ENCODE data around the gene KLRC1. TPM values are rescaled to one million over a fixed set of nuclear protein-coding genes. Genes with fewer than 3 reads are reported as not detected.
"Not testable (repeated sequence)": the region's sequence is repeated elsewhere in the genome, so short reads cannot be mapped to it uniquely, and the experiment has no call there.

Gene KLRC1
- total and polyA plus RNA-seq, 9 donors = 0.17 to 0.73 (median 0.52) TPM; not detected in 2

DNA sequence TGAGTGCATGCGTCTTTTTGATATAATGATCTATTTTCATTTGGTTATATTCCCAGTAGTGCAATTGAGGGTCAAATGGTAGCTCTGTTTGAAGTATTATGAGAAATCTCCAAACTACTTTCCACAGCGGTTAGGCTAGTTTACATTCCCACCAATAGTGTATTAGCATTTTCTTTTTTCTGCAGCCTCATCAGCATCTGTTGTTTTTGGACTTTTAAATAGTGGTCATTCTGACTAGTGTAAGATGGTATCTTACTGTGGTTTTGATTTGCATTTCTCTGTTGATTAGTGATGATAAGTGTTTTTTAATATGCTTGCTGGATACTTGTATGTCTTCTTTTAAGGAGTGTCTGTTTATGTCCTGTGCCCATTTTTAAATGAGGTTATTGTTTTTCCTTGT is 3.7 kb upstream of the KLRC1 start:
- Histone ChIP-seq H3K9me3 (no peaks in the 10 kb centered on the region), H3K4me1 (ENCODE audit: insufficient read depth) (no peaks in the 10 kb centered on the region), H3K36me3 (no peaks in the 10 kb centered on the region), H3K4me3 (no peak overlapping the region), H3K27ac (no peak overlapping the region), H3K27me3 (no peaks in the 10 kb centered on the region)
- WGBS, 3 donors = 85 to 93% (median 87%) methylated on average over 2 of the region's 2 CpGs
- TF ChIP-seq EP300 (IDR thresholded peaks at IDR 0.05) (no peak), POLR2A (IDR thresholded peaks at IDR 0.05) (no peak), CTCF (IDR thresholded peaks at IDR 0.05) (no peak)
- DNase-seq = no peak
- intact Hi-C loops (cut with DNase I) = no loop called here

GRCh38 chr12:10455766-10456165 is 2.6 kb upstream of the KLRC1 start:
- TF ChIP-seq POLR2A (IDR thresholded peaks at IDR 0.05) (no peak), CTCF (IDR thresholded peaks at IDR 0.05) (no peak), EP300 (IDR thresholded peaks at IDR 0.05) (no peak)
- 83 to 92% (median 85%) methylated on average over 1 of the region's 1 CpG for WGBS, 3 donors
- H3K4me1 ChIP-seq (ENCODE audit: insufficient read depth) = no peaks in the 10 kb centered on the region
- H3K4me3 ChIP-seq = no peak overlapping the region
- H3K27ac ChIP-seq = no peak overlapping the region
- no peaks in the 10 kb centered on the region for H3K27me3 ChIP-seq
- H3K9me3 ChIP-seq = no peaks in the 10 kb centered on the region
- intact Hi-C loops (cut with DNase I) = no loop called here
- H3K36me3 ChIP-seq = no peaks in the 10 kb centered on the region
- no peak for DNase-seq

GRCh38 chr12:10454531-10454930 is 1.4 kb upstream of the KLRC1 start:
- no peaks in the 10 kb centered on the region for H3K36me3 ChIP-seq
- H3K27ac ChIP-seq = no peak overlapping the region
- TF ChIP-seq POLR2A (IDR thresholded peaks at IDR 0.05) (no peak), CTCF (IDR thresholded peaks at IDR 0.05) (no peak), EP300 (IDR thresholded peaks at IDR 0.05) (no peak)
- H3K27me3 ChIP-seq = no peaks in the 10 kb centered on the region
- WGBS, 3 donors = 6 to 43% (median 11%) methylated on average over 1 of the region's 1 CpG
- H3K4me3 ChIP-seq = no peak overlapping the region
- DNase-seq = no peak
- no peaks in the 10 kb centered on the region for H3K4me1 ChIP-seq (ENCODE audit: insufficient read depth)
- intact Hi-C loops (cut with DNase I) = no loop called here
- H3K9me3 ChIP-seq = no peaks in the 10 kb centered on the region

GRCh38 chr12:10448236-10448635 is 4.9 kb downstream of the KLRC1 start:
- no peak for DNase-seq
- H3K4me1 ChIP-seq (ENCODE audit: insufficient read depth) = no peaks in the 10 kb centered on the region
- H3K27me3 ChIP-seq = no peaks in the 10 kb centered on the region
- H3K36me3 ChIP-seq = no peaks in the 10 kb centered on the region
- TF ChIP-seq CTCF (IDR thresholded peaks at IDR 0.05) = no peak
- WGBS, 3 donors = 95 to 99% (median 96%) methylated on average over 4 of the region's 4 CpGs
- no peaks in the 10 kb centered on the region for H3K9me3 ChIP-seq
- intact Hi-C loops (cut with DNase I) = no loop called here
- no peak overlapping the region for H3K4me3 ChIP-seq
- no peak overlapping the region for H3K27ac ChIP-seq

DNA sequence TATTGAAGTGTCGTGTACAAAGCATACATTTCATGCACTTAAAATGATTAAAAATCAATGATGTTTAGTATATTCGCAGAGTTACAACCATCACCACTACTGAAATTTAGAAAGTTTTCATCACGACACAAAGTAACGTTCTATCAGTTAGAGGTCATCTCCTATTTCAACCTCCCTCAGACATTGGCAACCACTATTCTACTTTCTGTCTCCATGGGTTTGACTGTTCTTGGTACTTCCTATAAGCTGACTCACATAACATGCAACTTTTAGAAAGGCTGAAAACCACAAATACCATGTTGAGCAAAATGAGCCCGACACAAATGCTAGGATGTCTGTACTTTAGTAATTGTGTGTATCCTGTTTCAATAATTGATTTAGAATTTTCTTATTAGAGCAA is 7.1 kb downstream of the KLRC1 start:
- 77 to 80% (median 78%) methylated on average over 5 of the region's 5 CpGs for WGBS, 3 donors
- H3K4me3 ChIP-seq; H3K36me3 ChIP-seq; intact Hi-C loops (cut with DNase I); DNase-seq; H3K9me3 ChIP-seq; H3K27me3 ChIP-seq; H3K27ac ChIP-seq; H3K4me1 ChIP-seq (ENCODE audit: insufficient read depth): not testable (repeated sequence)

DNA sequence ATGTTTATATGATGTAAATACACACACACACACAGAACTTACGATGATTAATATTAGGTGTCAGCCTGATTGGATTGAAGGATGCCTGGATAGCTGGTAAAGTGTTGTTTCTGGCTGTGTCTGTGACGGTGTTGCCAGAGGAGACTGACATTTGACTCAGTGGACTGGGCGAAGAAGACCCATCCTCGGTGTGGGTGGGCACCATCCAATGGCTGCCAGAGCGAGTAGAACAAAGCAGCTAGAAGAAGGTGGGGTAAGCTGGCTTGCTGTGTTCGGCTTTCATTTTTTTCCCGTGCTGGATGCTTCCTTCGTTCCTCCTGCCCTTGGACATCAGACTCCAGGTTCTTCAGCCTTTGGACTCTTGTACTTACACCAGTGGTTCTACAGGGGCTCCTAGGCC is 12.0 kb downstream of the KLRC1 start:
- intact Hi-C loops (cut with DNase I); H3K9me3 ChIP-seq; H3K4me3 ChIP-seq; H3K36me3 ChIP-seq; H3K4me1 ChIP-seq (ENCODE audit: insufficient read depth); H3K27me3 ChIP-seq; DNase-seq; H3K27ac ChIP-seq: not testable (repeated sequence)
- WGBS, 3 donors = 93 to 94% (median 93%) methylated on average over 8 of the region's 8 CpGs

DNA sequence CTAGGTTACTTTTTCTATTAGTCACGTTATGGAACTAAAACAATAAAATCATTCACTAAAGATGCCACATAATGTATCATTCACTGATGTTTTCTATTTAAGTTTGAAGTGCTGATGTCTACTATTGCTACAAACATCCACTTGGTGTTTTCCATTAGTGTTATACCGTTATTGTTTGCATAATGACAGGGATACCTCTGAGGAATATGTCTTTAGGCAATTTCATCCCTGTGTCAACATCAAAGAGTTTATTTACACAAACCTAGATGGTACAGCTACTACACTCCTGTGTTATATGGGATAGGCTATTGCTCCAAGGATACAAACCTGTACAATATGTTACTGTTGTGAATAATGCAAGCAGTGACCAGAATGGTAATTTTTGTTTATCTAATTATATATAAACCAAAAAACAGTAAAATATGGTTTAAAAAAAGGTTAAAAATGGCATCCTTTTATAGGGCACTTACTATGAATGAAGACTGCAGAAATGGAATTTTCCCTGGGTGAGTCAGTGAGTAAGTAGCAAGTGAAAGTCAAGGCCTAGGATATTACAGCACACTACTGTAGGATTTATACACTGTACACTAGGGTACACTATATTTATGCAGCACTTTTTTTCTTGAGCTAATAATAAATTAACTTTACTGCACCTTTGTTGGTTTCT is 13.4 kb downstream of the KLRC1 start:
- H3K36me3 ChIP-seq; intact Hi-C loops (cut with DNase I); H3K4me1 ChIP-seq (ENCODE audit: insufficient read depth); DNase-seq; H3K4me3 ChIP-seq; H3K27ac ChIP-seq; H3K27me3 ChIP-seq; H3K9me3 ChIP-seq: not testable (repeated sequence)
- WGBS, 3 donors = 71 to 80% (median 71%) methylated on average over 2 of the region's 2 CpGs

DNA sequence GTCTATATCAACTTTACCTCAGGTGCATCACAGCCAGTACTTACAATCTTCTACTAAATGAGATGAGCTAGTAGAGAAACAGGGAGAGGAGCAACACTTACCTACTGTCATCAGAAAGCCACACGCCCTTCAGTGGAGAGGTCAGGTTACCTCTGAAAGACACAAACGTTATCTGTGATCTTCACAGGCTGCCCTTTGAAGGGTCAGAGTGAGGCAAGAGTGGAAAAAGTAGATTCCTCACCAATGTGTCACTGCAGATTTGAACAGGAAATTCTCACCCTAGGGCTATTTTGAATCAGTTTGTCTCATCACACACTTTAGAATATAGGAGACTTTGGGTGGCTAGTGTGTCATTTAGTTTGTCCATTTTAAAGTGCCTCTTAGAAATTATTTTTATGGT is 15.6 kb downstream of the KLRC1 start:
- intact Hi-C loops (cut with DNase I); H3K36me3 ChIP-seq; H3K9me3 ChIP-seq; H3K4me3 ChIP-seq; H3K27me3 ChIP-seq; DNase-seq; H3K27ac ChIP-seq; H3K4me1 ChIP-seq (ENCODE audit: insufficient read depth): not testable (repeated sequence)
- 55% methylated on average over 2 of the region's 2 CpGs; no CpG with 5 or more reads in 2 of the 3 donors for WGBS, 3 donors

Measured in ovary (tissue), 9 donors.